ENCODE measurements around the gene SLC7A11.

The SLC7A11 gene

DNA sequence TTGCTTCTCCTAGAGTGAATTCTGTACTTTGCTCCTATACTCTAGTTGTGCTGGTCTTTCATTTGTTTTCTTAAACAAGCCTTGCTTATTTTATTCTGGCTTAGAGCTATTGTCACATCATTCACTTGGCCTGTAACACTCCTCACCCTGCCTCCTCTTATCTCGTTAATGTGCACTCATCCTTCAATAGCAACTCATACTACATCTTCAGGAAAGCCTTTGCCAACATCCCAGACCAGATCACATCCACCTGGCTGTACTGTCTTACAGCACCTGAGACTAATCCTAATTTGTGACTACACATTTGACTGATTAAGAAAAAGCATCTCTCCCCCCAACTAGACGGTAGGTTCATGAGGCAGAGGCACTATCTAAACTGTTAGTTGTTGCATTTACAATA is 80.8 kb downstream of the SLC7A11 start:
- DNase-seq (ENCODE audit: low read depth) = no peak

- DNase-seq (ENCODE audit: low read depth) = no peak
These were observed 83.3 kb downstream of the SLC7A11 start for GRCh38 chr4:138158746-138159297.

GRCh38 chr4:138140879-138141278 is 101.3 kb downstream of the SLC7A11 start:
- no peak for DNase-seq (ENCODE audit: low read depth)

DNA sequence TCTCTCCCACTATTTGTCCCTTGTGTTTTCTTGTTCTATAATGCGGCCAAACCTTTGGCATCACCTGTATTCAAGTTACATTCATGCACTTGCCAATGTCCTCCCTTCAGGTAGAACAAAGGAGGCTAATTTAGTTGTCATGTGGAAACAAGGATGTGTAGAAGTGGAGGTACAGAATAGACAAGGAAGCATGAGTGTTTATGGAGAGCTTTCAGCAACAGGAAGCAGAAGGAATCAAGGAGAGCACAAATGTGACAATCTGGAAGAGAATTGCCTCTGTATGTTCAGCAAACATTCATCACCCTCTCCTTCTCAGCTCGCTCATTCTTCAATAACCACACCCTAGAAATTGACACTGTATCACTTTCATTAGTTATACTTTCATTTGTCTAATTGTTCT is 103.4 kb downstream of the SLC7A11 start:
- no peak for DNase-seq (ENCODE audit: low read depth)

DNA sequence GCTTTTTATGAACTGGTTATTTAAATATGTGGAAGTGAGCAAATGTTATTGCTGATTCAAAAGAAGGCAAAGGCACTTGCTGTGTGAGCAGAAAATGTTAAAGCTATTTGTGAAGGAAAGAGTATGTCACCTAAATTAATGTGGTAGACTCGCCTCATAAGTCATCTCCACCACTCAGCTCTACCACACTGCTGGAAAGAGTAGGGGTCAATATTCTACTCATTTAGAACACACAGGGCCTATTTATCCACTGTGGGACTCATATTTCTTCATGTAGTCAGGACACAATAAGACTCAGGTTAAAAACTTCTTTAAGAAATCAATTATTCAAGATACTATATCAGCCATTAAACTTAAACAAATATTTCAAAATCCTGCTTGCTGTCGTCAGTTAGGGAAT is 106.5 kb downstream of the SLC7A11 start:
- DNase-seq (ENCODE audit: low read depth) = no peak

- DNase-seq (ENCODE audit: low read depth) = no peak
These were observed 123.9 kb downstream of the SLC7A11 start for GRCh38 chr4:138118270-138118669.

GRCh38 chr4:138115053-138115452 is 127.1 kb downstream of the SLC7A11 start:
- DNase-seq (ENCODE audit: low read depth) = no peak

DNA sequence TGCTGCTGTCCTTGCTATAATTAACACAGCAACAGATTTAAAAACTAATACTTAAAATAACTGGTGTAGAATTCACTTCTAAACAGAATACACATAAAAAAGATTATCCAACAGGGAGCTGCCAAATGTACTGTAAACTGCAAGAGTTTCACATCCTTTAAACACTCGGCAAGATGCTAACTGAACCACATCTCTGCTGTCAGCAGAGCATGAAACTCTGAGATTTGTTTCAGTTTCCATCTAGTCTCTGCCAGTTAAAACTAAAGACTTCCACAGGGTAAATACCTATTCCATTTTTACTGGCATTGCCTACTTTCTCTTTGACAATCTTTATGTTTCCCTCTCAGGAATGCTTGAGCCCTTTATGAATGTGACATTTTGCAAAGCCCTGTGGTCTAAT is 127.7 kb downstream of the SLC7A11 start:
- DNase-seq (ENCODE audit: low read depth) = no peak

Data from activated T-cell treated with anti-CD3 and anti-CD28 coated beads for 24 hours (primary cell).